ENCODE data around the gene ZNF526.
"Not testable (repeated sequence)": the region's sequence is repeated elsewhere in the genome, so short reads cannot be mapped to it uniquely, and the experiment has no call there.

The ZNF526 gene

GRCh38 chr19:42266105-42266504 is 46.0 kb downstream of the ZNF526 start:
- not testable (repeated sequence) for DNase-seq (ENCODE audit: low spot score)

DNA sequence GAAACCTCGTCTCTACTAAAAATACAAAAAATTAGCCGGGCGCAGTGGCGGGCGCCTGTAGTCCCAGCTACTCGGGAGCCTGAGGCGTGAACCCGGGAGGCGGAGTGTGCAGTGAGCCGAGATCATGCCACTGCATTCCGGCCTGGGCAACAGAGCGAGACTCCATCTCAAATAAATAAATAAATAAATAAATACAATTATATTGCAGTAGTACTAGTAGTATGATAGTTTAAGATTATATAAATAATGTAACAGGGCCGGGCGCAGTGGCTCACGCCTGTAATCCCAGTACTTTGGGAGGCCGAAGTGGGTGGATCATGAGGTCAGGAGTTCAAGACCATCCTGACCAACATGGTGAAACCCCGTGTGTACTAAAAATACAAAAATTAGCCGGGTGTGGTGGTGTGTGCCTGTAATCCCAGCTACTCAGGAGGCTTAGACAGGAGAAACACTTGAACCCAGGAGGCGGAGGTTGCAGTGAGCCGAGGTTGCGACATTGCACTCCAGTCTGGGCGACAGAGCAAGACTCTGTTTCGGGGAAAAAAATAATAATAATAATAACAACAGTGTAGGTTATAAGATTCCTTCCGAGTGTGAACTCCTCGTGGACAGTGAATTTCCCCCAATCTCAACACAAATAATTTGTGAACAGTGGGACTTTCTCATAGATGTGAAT is 47.0 kb downstream of the ZNF526 start:
- DNase-seq (ENCODE audit: low spot score), result not testable (repeated sequence)

DNA sequence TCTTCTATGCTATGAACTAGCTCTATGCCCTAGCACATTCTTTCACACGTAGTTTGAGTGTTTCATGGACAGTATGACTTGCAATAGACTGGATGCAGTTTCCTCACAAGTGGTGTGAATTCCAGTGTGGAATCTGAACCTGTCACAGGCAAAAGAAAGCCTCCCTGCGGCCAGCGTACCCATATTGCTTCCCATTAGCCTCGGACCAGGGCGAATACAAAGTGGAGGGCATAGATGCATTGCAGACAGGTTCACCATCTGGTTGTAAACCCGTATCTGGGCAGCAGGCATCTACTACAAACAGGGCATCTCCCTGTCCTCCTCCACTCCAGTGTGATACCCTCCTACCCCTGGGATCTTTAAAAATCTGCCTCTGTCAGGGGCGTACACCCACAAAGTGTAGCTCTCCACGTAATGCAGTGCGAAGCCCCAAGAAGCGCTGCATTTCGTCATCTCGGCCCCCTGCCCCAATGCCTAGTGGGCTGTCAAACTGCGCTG is 47.6 kb downstream of the ZNF526 start:
- no peak for DNase-seq (ENCODE audit: low spot score)

GRCh38 chr19:42268142-42268703 is 48.1 kb downstream of the ZNF526 start:
- peak; percentile 100 for DNase-seq (ENCODE audit: low spot score)

GRCh38 chr19:42268704-42269477 is 48.8 kb downstream of the ZNF526 start, which contains the start of gene CIC:
Gene CIC, plus strand, starts transcription at chr19:42269252. Its CDS starts 2,532 bp downstream, at chr19:42271784.
- peak; percentile 100 for DNase-seq (ENCODE audit: low spot score)

GRCh38 chr19:42269478-42270345 is 49.6 kb downstream of the ZNF526 start:
- DNase-seq (ENCODE audit: low spot score), result no peak

DNA sequence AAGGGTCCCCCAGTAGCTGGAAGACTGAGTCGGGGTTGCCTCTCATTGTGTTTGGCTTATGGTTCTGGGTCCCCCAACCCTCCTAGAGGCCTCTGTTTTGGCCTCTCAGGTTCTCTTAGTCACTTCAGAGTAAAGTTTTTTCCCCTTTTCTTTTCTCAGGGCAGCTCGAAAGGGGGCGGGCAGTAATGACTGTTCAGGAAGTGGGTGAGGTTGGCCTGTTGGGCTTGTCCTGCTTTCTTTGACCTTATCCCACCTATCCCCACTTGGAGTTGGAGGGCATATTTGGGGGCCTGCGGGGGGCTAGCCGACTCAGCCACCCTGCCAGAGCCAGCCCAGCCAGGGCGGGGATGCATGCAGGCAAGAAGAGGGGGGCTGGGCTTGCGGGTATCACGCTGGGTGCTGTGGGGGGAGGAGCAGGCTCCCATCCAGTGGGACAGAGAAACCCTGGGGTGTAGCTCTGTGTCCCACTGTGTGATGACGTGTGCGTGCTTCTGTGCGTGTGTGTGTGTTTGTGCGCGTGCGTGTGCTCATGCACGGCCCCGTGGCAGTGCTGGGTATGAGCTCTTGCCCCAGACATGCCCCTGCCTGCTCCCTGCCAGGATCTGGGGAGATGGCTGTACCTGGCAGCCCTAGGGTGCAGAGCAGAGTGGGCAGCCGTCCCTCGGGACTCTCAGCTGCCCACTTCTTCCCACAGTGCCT is 50.4 kb downstream of the ZNF526 start:
- peak; percentile 70 for DNase-seq (ENCODE audit: low spot score)

DNA sequence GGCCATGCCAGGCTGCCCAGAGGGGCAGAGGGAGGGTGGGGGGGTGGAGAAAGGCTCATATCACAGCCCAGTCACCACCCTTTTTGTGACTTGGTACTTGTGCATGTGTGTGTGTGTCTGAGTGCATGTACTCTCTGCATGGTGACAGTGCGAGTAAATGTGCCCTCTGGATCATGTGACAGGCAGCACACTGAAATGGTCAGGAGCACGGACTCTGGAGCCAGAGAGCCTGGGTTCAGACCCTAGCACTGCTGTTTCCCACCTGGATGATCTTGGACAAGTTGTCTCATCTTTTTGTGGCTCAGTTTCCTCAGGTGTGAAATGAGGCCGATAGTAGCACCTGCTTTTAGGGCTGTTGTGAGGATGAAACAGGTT is 50.9 kb downstream of the ZNF526 start:
- DNase-seq (ENCODE audit: low spot score), result no peak

DNA sequence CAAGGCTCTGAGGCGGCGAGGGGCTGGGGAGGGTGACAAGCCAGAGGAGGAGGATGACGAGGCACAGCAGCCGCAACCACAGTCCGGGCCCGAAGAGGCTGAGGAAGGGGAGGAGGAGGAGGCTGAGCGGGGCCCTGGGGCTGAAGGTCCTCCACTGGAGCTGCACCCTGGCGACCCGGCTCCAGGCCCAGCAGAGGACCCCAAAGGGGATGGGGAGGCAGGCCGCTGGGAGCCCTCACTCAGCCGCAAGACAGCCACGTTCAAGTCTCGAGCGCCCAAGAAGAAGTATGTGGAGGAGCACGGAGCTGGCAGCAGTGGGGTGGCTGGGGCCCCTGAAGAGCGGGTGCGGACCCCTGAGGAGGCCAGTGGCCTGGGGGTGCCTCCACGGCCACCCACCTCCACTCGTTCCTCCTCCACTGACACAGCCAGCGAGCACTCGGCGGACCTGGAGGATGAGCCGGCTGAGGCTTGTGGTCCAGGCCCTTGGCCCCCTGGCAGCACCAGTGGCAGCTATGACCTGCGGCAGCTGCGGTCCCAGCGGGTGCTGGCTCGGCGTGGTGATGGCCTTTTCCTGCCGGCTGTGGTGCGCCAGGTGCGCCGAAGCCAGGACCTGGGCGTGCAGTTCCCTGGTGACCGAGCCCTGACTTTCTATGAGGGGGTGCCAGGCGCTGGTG is 51.9 kb downstream of the ZNF526 start:
- DNase-seq (ENCODE audit: low spot score), result no peak

GRCh38 chr19:42272535-42272897 is 52.4 kb downstream of the ZNF526 start:
- DNase-seq (ENCODE audit: low spot score), result no peak

GRCh38 chr19:42272989-42273406 is 52.9 kb downstream of the ZNF526 start:
- no peak for DNase-seq (ENCODE audit: low spot score)

- DNase-seq (ENCODE audit: low spot score), result no peak
These were observed 53.4 kb downstream of the ZNF526 start for GRCh38 chr19:42273407-42274064.

- DNase-seq (ENCODE audit: low spot score), result no peak
These were observed 54.1 kb downstream of the ZNF526 start for GRCh38 chr19:42274065-42274682.

GRCh38 chr19:42275103-42275502 is 55.0 kb downstream of the ZNF526 start:
- DNase-seq (ENCODE audit: low spot score), result no peak

DNA sequence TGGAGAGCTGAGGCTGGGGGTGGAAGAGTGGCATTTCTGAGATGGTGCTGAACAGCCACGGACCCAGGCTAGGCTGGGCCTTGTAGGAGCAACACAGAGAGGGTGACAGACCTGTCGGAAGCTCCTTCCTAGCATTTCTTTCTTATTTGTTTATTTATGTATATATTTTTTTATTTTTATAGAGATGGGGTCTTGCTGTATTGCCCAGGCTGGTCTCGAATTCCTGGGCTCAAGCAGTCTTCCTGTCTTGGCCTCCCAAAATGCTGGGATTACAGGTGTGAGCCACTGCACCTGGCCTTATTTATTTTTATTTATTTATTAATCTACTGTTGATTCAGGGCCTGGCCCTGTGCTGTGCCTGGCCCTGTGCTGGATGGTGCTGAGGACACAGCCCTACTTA is 55.4 kb downstream of the ZNF526 start:
- no peak for DNase-seq (ENCODE audit: low spot score)

DNA sequence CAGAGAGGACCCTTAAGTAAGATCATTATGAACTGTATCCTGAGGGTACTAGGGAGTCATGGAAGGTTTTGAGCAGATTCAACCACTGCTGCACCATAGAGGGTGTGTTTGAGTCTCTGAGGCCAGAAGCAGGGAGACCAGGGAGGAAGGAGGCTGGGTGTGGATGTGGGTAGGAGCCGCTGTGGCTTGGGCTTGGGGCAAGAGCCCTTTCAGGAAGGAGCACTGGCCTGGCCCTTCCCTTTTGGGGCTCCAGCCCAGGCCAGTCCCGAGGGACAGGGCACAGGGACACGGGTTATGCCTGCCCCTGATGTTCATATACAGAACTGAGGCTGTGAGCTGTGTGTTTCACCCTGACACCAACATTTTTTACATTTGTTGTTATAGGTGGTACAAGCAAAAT is 56.2 kb downstream of the ZNF526 start:
- DNase-seq (ENCODE audit: low spot score), result no peak

DNA sequence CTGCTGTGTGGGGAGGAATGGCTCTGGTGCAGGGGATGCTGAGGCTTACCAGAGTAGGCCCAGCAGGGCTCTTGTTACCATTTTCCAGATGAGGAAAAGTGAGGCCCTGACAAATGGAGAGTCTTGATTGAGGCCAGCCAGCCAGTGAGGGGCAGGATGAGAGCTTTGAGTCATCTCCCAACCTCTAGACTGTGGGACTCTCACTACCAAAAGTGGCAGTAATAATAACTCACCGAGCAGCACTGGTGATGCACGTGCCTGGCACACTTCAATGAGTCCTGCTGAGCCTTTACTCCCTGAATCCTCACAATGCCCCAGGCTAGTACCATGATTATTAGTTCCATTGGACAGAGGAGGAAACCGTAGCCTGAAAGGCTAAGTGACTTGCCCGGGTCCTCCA is 56.7 kb downstream of the ZNF526 start:
- DNase-seq (ENCODE audit: low spot score), result peak; percentile 33
